NCI-H2171 (cell line): ENCODE results near the gene CHCHD3.

Experiments used
- DNase-seq: peaks from one replicate; lab custom pipeline; 2025; lab: John Stamatoyannopoulos, UW

The CHCHD3 gene

DNA sequence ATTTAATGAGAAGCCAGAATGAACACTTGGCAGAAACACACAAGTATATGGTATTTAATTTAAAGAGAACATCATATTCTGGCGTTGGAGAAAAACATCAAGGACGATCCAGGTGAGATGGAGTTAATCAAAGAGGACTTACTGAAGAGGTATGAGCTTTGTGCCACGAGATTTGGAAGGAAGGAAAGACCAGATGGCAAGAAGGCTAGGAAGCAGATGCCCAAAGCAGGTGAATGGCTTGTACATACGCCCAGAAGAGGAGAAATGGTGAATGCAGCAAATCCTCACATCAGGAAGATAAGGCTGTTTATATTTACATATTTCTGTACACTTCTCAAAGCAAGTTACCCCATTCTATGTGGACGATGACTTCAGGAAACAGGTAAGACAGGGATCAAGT is 341.7 kb downstream of the CHCHD3 start:
- DNase-seq, result no peak

DNA sequence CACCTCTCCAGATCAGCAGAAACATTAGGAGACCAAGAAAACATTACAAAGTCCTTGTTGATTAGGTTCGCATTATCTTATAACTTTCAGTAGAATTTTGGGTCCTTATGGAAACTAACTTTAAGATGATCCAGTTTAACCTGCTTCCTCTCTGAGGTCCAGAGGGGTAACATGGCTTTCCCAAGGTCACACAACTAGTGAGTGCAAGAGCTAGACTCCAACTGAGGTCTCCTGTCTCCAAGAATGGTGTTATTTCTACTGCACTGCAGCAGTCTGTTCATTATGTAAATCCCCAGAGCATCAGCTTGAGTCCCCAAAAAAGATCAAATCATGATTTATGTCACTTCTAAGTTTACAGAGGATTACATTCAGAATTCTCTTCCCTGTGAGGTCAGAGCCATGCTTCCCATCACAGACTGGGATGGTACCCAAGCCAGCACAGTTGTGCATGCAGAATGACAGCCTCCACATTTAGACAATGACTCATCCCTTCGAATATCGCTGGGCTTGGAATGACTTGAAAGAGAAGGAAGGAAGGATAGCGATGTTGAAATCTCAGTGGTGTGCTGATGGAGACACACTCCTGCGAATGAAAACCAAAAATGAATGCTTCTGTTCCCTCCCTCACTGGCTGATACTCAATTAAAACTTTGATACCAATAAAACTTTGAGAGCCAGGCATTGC is 342.5 kb downstream of the CHCHD3 start:
- DNase-seq, result no peak

DNA sequence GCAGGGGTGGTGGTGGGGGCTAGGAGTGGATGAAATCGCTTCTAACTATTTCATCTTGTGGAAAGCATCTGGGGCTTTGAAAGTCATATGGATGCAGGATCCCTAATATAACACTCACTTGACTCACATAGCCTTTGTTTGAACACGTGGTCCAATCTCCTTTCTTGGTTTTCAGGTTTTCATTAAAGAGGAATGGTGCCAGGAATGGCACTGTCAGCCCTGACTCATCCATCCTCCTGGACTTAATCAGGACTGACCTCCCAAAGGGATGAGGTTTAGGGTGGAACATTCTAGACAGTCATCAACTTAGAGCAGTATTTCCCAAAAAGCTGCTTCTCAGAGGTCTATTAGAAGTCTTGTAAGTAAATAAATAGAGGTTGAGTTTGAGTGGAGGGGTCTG is 343.6 kb downstream of the CHCHD3 start:
- DNase-seq, result no peak

DNA sequence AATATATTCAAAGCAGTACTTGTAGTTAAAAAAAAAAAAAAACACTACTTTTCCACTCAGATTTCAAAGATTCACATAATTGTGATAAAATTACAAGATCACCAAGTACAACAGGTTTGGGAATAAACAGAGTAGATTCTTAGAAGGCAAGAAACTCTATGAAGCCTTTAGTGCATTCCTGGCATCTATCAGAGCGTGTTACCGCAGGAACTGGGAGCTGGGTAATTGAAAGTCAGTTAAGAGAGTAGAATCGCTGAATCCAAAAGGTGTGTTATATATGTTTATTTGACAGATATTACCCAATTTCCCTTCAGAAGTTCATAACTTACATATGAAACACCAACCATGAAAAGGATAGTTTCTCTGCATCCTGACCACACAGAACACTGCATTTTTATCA is 346.4 kb downstream of the CHCHD3 start:
- no peak for DNase-seq
